PFSK-1 (cell line): ENCODE data around the gene VPS9D1.

Experiments used
- FOXP2 ChIP-seq: optimal IDR thresholded peaks from 2 replicates; pipeline ENCODE3; 2011; ENCODE audit warnings: borderline replicate concordance, control low read depth, inconsistent platforms; ENCODE audit not compliant: insufficient read depth; ENCODE audit errors: extremely low read length, extremely low read depth
- POLR2AphosphoS5 ChIP-seq: IDR thresholded peaks from 2 replicates; pipeline ENCODE4 v1.6.1; 2012; ENCODE audit warnings: low read depth, mild to moderate bottlenecking, control low read depth, low read length, moderate library complexity
- REST ChIP-seq, 2 experiments: IDR thresholded peaks; 2 replicates each; pipeline versions ENCODE4 v1.6.1 to v1.8.0; 2011 to 2012; ENCODE audit warnings: low read depth in 2 of 2, low read length in 2 of 2, control low read depth in 1 of 2, inconsistent platforms in 1 of 2, mild to moderate bottlenecking in 1 of 2, moderate library complexity in 1 of 2; ENCODE audit not compliant: insufficient read depth in 1 of 2
- SIN3A ChIP-seq: IDR thresholded peaks from 2 replicates; pipeline ENCODE4 v1.6.1; 2012; ENCODE audit warnings: mild to moderate bottlenecking, low read length, moderate library complexity, borderline replicate concordance; ENCODE audit not compliant: insufficient read depth
- TAF1 ChIP-seq: IDR thresholded peaks from 2 replicates; pipeline ENCODE4 v1.6.1; 2012; ENCODE audit warnings: low read length, control low read depth, borderline replicate concordance; ENCODE audit not compliant: insufficient read depth

The VPS9D1 gene

GRCh38 chr16:89710709-89711564, 9.8 kb downstream of the VPS9D1 start:
- TF ChIP-seq REST (IDR thresholded peaks at IDR 0.05; ENCODE audit: insufficient read depth in 1 of 2, low read depth in 2 of 2, low read length in 2 of 2) = no peak
- TF ChIP-seq FOXP2 = no peak
- no peak for TF ChIP-seq TAF1
- no peak for TF ChIP-seq POLR2AphosphoS5
- no peak for TF ChIP-seq SIN3A

GRCh38 chr16:89709716-89710432, 10.8 kb downstream of the VPS9D1 start:
- TF ChIP-seq POLR2AphosphoS5 = no peak

GRCh38 chr16:89709166-89709565, 11.5 kb downstream of the VPS9D1 start:
- TF ChIP-seq FOXP2 (no peak), TAF1 (no peak), SIN3A (no peak), POLR2AphosphoS5 (no peak), REST (IDR thresholded peaks at IDR 0.05; ENCODE audit: insufficient read depth in 1 of 2, low read depth in 2 of 2, low read length in 2 of 2) (no peak)

GRCh38 chr16:89708481-89708931, 12.2 kb downstream of the VPS9D1 start:
- no peak for TF ChIP-seq POLR2AphosphoS5
- TF ChIP-seq REST (IDR thresholded peaks at IDR 0.05; ENCODE audit: insufficient read depth in 1 of 2, low read depth in 2 of 2, low read length in 2 of 2) = no peak
- TF ChIP-seq SIN3A = no peak
- no peak for TF ChIP-seq FOXP2
- no peak for TF ChIP-seq TAF1

GRCh38 chr16:89707695-89708094, 13.0 kb downstream of the VPS9D1 start:
- TF ChIP-seq REST (IDR thresholded peaks at IDR 0.05; ENCODE audit: insufficient read depth in 1 of 2, low read depth in 2 of 2, low read length in 2 of 2) = no peak
- no peak for TF ChIP-seq POLR2AphosphoS5
- TF ChIP-seq SIN3A = no peak
- no peak for TF ChIP-seq TAF1
- no peak for TF ChIP-seq FOXP2
